ENCODE measurements around the gene DDA1. TPM values are rescaled to one million over a fixed set of nuclear protein-coding genes. Genes with fewer than 3 reads are reported as not detected.

DDA1 gene
- total and polyA plus RNA-seq, 2 of the 13 experiments (the other 11 are each of a cell fraction or from before 2014, with no cell fraction given): 24.5 to 26.0 TPM

- TF ChIP-seq ZNF773 (CRISPR knock-in tag; IDR thresholded peaks at IDR 0.05; ENCODE audit: borderline replicate concordance) (peak; percentile 24; the same call in 1 of the 2 replicates), ZNF335 (CRISPR knock-in tag; IDR thresholded peaks at IDR 0.05) (peak; percentile 55; the same call in 1 of the 2 replicates), ZMAT3 (CRISPR knock-in tag; conservative IDR thresholded peaks at IDR 0.05) (0 out of 2 replicates have a peak, but pooled peaks have one; percentile 56), DR1 (CRISPR knock-in tag; IDR thresholded peaks at IDR 0.05) (peak; percentile 60; the same call in 1 of the 2 replicates), CHD4 (IDR thresholded peaks at IDR 0.05; ENCODE audit: borderline replicate concordance, low read length) (peak; percentile 73; the same call in 1 of the 2 replicates), PRPF4 (IDR thresholded peaks at IDR 0.05; ENCODE audit: low read depth, low read length, poor library complexity, severe bottlenecking) (no peak), ZSCAN31 (CRISPR knock-in tag; IDR thresholded peaks at IDR 0.05; ENCODE audit: low read depth) (peak; percentile 38; the same call in 1 of the 2 replicates), NFRKB (IDR thresholded peaks at IDR 0.05) (no peak), BRD4 (CRISPR knock-in tag; IDR thresholded peaks at IDR 0.05) (peak; percentile 33; the same call in 1 of the 2 replicates), NPAS2 (CRISPR knock-in tag; IDR thresholded peaks at IDR 0.05; ENCODE audit: borderline replicate concordance) (no peak), HDAC2 (CRISPR knock-in tag; IDR thresholded peaks at IDR 0.05) (0 out of 2 replicates have a peak, but pooled peaks have one; percentile 22), YEATS4 (CRISPR knock-in tag; IDR thresholded peaks at IDR 0.05; ENCODE audit: borderline replicate concordance) (peak; percentile 37; the same call in 1 of the 2 replicates), KLF13 (CRISPR knock-in tag; IDR thresholded peaks at IDR 0.05) (no peak), CREB1 (IDR thresholded peaks at IDR 0.05) (peak; percentile 85), CREB1 (CRISPR knock-in tag; IDR thresholded peaks at IDR 0.05) (peak; percentile 41; the same call in 1 of the 2 replicates), HOXD1 (CRISPR knock-in tag; IDR thresholded peaks at IDR 0.05) (peak; percentile 77; the same call in 1 of the 2 replicates), SALL1 (CRISPR knock-in tag; IDR thresholded peaks at IDR 0.05) (peak; percentile 58; the same call in 1 of the 2 replicates)
- TF ChIP-seq, protein P1, sequence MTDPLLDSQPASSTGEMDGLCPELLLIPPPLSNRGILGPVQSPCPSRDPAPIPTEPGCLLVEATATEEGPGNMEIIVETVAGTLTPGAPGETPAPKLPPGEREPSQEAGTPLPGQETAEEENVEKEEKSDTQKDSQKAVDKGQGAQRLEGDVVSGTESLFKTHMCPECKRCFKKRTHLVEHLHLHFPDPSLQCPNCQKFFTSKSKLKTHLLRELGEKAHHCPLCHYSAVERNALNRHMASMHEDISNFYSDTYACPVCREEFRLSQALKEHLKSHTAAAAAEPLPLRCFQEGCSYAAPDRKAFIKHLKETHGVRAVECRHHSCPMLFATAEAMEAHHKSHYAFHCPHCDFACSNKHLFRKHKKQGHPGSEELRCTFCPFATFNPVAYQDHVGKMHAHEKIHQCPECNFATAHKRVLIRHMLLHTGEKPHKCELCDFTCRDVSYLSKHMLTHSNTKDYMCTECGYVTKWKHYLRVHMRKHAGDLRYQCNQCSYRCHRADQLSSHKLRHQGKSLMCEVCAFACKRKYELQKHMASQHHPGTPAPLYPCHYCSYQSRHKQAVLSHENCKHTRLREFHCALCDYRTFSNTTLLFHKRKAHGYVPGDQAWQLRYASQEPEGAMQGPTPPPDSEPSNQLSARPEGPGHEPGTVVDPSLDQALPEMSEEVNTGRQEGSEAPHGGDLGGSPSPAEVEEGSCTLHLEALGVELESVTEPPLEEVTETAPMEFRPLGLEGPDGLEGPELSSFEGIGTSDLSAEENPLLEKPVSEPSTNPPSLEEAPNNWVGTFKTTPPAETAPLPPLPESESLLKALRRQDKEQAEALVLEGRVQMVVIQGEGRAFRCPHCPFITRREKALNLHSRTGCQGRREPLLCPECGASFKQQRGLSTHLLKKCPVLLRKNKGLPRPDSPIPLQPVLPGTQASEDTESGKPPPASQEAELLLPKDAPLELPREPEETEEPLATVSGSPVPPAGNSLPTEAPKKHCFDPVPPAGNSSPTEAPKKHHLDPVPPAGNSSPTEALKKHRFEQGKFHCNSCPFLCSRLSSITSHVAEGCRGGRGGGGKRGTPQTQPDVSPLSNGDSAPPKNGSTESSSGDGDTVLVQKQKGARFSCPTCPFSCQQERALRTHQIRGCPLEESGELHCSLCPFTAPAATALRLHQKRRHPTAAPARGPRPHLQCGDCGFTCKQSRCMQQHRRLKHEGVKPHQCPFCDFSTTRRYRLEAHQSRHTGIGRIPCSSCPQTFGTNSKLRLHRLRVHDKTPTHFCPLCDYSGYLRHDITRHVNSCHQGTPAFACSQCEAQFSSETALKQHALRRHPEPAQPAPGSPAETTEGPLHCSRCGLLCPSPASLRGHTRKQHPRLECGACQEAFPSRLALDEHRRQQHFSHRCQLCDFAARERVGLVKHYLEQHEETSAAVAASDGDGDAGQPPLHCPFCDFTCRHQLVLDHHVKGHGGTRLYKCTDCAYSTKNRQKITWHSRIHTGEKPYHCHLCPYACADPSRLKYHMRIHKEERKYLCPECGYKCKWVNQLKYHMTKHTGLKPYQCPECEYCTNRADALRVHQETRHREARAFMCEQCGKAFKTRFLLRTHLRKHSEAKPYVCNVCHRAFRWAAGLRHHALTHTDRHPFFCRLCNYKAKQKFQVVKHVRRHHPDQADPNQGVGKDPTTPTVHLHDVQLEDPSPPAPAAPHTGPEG (CRISPR knock-in tag; IDR thresholded peaks at IDR 0.05): peak; percentile 98
Observed at GRCh38 chr19:17303167-17303939, 6.0 kb upstream of the DDA1 start, which contains the start of gene ABHD8 (continued).
